HG02852 (cell line): ENCODE results near the gene NACC2.
"Not testable (repeated sequence)": the region's sequence is repeated elsewhere in the genome, so short reads cannot be mapped to it uniquely, and the experiment has no call there.

Source experiments
- ATAC-seq: cut with Tn5 transposase; IDR thresholded peaks from one replicate; pipeline ENCODE4 v1.9.1; 2021; ENCODE audit warnings: mild to moderate bottlenecking, moderate library complexity; ENCODE audit not compliant: unreplicated experiment

The NACC2 gene

DNA sequence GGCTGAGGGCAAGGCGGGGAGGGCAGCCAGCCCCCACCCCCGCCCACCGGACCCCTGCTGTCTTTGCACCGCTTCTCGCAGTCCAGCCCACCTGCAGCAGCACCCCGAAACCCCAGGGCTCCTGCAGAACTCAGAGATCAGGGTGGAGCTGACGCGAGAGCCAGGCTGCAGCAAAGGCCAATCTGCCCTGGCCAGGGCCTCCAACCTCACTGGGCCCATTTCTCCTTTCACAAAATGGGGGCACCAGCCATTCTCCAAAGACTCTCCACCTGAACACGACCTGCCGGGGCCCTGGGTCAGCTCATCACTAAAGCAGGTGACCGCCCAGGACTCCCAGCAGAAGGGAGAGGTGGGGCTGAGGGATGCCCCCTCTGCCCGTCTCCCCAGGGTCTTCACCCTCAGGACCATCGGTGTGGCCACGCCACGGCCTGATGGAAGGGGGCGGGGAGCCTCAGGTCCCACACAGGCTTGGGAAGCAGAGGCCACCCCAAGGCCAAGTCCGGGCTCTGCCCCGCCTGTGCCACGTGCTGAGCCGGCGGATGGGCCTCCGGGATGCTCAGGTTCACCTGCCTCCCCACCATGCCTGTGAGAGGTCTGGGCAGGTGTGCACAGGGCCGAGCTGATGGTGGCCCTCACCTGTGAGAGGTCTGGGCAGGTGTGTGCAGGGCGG lies 13.1 kb downstream of the NACC2 start:
- ATAC-seq, result no peak

DNA sequence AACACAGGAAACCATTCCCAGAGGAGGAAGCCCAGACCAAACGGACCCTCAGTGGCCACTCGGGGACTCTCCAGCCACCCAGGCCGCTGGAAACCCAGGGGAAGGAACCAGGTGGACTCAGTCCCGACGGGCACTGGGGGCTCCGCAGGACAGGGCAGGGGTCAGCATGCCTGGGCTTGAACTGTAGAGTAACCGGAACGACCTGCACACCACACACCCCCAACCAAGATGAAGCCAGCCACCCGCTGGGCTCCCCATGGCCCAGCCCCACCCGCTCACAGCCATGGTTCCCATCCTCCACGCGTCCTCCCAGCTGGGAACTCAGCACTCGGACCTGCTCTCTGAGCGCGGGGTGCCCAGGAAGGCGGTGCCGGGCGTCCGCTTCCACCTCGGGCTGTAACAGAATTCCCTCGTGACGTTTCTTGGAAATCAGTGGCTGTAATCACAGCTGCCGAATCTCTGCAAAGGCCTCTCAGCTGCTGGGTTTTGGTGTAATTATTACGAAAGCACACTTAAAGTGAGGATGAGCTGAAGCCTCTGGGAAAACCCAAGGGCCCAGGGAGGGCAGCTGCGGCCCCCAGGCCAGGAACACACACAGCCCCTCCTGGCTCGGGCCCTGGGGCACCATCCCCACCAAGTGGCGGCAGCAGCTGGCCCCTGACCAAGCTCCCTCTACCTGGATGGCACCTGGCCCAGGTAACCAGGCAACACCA lies 13.8 kb downstream of the NACC2 start:
- ATAC-seq, result no peak

DNA sequence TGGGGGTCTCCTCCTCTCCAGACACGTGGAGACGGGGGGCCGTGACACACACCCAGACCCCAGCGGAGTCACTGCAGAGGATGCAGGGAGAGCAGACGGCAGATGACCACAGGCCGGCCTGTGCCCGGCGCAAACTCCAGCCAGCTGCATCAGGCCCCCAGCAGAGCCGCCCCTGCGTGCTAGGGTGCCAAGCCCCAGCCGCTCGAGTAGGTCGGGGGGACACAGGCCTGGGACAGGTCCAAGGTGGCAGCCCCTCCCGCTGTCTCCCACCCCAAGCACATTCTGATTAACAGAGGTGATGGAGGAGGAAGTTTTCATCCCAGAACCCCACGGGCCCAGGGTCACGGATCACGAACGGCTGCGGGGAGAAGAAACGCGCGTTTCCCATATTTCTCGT lies 14.4 kb downstream of the NACC2 start:
- ATAC-seq, result no peak

DNA sequence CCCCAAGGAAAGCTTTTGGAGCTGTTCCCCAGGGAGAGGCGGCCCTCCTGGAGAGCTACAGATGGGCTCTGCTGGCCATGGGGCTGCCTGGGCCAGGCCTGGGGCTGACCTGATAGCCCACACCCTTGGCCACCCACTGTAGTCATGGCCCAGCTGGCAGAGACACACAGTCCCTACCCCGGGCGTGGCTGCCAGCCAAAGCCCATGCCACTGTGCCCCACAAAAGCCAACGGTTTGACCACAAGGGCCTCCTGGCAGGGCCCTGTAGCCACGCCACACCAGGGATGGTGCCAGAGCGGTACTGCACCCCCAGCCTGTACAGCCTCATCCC lies 15.2 kb downstream of the NACC2 start:
- ATAC-seq, result no peak

DNA sequence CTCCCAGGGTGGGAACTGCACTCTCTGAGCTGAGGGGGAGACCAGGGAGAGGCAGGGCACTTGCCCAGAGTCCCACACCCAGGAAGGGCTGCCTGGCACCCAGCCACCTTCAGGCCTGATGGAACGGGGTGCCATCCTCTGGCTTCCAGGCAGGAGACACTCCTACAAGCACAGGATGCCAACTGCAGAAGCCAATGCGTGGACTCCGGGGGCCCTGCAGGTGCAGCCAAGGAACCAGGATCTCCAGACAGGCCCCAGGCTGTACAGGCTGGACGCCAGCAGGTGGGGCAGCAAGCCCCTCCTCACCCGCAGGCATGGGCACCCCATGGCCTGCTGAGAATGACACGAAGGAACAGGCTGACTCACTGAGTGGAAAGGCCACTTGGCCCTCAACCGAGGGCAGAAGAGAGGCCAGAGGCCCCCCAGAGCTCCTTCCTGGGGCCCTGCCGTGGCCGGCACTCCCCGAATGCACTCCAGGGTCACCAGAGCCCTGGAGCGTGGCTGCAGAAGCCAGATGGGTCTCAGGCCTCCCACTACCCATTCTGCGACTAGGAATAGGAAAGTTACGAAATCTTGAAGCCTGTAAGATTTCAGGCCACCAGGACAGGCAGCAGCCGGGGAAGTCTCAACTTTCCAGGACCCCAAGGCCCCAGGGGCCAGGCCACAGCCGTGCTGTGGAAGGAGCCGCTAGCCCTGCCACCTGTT lies 15.7 kb downstream of the NACC2 start:
- ATAC-seq, result no peak

DNA sequence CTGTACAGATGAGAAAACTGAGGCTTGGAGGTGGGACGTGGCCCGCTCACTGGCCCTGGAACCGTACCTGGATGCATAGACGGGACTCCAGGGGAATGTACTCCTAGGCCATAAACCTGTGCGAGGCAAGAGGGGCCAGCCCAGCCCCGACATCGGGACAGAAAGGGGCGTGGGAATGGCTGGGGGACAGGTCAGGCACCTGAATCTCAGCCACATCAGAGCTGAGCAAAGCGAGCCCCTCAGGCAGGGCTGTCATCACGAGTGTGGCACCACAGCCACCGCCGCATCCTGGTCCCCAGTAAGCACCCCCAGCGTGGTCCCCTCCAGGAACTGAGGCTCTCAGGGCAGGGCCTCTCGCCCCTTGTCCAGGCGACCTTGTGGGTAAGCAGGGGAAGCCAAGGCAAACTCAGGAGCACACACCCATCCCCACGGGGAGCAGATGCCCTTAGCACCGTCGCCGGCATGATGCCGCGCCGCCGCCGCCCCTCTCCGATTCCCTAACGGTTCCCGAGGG lies 16.5 kb downstream of the NACC2 start:
- ATAC-seq, result no peak

DNA sequence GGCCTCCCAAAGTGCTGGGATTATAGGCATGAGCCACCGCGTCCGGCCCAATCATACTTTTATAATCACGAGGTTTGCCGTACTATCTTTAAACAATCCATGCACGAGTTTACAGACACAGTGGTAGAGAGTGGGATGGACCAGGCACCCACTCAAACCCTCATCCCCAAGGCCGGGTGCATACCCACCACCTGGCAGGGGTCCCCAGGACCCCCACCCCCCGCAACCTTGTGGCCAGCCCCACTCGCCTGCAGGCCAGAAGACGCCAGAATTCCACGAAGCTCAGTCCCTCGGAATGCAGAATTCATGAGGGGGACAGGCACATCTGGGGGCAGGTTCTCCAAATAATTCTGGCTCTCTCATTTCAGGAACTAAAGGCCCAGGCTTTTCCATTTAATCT lies 17.1 kb downstream of the NACC2 start:
- no peak for ATAC-seq

DNA sequence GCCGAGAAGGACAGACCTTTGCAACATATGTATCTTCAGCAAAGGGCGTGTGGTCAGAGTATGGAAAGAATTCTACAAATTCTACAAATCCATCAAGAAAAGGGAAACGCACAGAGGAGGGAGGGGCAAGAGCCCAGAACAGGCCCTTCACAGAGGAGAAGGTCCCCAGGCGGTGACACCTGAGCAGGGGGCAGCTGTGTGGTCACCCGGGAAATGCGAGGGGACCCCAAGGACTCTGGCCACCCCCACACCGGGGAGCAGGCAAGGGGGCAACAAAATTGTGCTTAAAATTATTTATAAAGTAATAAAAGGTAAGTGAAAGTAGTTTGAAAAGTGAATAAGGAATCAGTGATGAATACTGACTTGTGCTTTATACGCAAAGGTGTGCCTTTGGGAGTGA lies 17.6 kb downstream of the NACC2 start:
- ATAC-seq, result no peak

DNA sequence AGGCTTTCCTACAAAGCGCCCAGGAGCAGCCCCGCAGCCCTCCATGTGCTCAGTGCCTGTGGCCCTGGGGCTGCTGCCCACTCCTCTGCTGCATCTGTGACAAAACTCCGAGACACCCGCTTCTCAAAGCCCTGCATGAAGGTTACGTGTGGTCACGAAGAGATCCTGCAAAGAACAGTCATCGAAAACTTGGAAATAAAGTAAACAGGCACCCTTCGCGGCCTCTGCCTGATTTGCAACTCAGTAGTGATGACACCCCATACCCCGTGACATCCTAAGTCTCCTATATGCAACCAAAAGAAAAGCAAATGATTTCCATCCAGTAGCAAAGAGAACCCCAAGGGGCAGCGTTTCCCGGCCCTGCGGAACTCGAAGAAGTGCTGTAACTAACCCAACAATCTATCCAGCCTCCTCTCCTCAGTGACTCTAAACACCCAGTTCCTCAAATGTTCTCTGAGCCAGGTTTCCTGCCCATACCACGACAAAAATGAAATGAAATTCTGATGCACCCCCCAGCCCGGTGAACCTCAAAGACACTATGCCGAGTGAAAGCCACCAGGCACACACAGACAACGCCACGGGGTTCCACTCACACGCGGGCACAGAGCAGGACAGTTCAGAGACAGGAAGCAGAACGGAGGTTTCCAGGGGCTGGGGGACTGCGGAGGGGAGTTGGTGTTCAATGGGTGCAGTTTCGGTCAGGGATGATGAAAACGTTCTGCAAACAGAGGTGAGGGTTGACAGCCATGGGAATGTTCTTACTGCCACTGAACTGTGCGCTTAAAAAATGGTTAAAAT lies 19.0 kb downstream of the NACC2 start:
- ATAC-seq, result no peak

DNA sequence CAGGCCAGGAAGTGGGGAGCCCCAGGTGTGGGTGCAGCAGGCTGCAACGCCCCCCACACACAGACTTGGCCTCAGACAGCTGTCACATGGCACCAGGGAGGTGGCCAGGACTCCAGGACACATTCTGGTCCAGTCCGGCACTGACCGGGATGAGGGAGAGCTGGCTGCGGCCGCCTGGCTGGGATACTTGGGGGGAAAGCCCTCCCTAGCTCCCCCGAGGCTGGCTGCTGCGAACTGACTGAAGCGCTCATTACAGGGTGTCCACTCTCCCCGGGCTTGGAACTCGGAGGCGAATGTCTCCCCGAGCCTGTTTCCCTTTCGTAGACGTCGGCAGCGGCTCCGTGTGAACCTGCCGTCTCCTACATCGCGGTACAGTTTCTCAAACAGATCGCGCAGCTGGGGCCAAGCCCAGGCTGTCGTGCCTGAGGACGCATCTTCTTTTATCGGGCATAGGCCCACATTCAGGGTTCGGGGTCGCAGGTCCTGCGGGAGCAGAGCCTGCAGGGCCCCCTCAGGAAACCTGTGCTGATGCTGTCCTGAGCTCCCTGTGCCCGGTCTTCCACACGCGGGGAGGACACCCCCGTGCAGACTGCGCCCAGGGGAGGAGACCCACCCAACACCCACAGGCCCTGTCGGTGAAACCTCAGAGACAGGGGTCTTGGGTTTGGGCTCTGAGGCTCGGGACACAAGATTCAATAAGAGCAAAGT lies 19.8 kb downstream of the NACC2 start:
- no peak for ATAC-seq

DNA sequence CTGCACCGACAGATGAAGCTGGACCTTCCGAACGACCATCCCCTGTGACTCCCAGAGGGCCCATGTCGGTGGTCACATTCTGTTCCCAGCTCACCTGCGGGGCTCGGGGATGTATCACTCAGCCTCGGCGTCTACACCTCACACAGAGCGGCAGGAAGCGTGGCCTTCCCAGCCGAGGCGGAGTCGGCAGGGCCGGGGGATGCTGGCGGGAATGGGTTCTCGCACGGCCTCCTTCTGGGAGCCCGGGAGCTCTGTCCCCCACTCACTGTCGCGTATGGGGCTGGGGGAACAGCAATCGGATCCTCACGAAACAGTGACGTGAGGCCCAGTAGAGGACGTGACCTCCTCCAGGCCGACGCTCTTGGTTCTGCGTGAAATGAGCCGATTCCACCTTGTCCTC lies 20.4 kb downstream of the NACC2 start:
- no peak for ATAC-seq

DNA sequence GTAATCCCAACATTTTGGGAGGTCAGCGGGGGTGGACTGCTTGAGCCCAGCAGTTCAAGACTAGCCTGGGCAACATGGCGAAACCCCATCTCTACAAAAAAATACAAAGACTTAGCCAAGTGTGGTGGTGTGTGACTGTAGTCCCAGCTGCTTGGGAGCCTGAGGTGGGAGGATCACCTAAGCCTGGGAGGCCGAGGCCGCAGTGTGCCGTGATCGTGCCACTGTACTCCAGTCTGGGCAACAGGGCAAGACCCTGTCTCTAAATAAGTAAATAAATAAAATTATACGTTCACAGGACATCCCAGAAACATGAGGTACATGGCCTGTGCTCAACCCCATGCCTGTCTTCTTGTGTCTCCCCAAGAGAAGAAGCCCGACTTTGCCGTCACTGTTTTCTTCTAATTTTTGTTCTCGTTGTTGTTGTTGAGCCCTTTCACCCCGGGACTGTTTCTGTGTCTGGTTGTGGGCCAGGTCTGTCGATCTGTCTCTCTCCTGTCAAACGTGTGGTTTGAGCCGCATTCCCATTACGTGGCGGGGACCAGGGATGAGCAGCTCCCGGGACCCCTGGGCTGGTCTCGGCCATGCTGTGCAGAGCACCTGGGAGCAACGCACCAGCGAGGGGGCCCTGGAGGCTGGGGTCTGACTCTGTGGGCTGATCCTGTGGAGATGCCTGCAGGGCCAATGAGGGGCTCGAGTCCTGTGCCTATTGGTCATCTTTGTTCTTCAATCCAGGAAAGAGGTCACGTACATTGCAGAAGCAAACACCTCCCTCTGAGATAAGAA lies 32.2 kb downstream of the NACC2 start:
- no peak for ATAC-seq

DNA sequence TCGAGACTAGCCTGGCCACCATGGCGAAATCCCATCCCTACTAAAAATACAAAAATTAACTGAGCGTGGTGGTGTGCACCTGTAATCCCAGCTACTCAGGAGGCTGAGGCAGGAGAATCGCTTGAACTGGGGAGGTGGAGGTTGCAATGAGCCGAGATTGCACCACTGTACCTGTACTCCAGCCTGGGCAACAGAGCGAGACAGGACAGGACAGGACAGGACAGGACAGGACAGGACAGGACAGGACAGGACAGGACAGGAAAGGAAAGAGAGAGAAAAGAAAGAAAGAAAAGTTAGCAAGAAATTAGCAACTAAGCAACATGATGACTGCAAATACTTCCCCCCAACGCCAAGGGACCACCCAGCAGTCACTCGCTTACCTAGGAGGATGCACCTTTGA lies 33.2 kb downstream of the NACC2 start:
- ATAC-seq, result not testable (repeated sequence)

DNA sequence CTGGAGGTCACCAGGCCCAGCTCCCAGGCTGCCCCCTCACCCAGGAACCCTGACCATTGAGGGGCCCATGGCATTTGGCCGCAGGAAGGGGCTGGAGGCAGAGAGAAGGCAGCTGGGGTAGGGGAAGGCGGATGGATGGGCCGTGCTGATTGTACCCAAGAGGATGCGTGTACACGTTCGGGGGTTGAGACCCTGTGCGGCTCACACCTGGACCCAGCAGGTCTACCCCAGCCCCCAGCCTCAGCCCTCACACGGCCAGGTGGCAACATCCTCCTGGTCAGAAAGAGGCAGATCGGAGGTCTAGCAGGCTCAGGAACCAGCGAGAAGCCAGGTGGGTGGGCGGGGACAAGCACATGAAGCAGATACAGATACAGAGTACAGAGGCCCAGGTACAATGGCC lies 33.7 kb downstream of the NACC2 start:
- no peak for ATAC-seq

DNA sequence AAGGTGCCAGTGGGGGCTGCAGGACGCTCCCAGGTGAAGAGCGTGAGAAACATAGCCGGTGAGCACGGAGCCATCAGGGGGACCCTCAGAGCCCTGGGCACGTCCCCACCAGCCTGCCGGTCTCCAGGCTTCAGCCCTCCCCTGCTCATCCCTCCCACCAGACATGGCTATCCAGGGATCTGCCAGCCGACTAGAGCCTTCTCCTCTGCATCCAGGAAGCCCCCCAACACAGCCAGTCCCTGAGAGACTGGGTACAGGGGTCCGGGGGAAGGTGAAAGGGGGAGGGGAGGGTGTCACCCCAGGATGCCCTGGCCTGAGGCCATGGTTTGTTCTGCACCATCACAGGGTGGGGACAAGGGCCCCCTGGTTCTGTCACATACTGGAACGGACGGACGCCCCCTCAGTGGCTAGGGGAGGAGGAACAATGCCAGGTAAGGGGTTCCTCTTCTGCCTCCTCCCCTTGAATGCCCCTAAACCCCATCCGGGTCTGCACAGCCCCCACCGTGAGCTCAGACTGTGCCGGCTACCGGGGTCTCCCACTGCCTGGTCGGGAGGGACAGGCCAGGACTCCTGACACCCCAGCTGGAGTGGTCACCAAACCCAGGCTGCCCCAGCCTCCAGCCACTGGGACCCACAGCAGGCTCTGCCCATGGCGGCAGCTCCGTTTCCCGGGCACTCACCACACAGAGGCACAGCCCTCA lies 34.3 kb downstream of the NACC2 start:
- ATAC-seq, result no peak

DNA sequence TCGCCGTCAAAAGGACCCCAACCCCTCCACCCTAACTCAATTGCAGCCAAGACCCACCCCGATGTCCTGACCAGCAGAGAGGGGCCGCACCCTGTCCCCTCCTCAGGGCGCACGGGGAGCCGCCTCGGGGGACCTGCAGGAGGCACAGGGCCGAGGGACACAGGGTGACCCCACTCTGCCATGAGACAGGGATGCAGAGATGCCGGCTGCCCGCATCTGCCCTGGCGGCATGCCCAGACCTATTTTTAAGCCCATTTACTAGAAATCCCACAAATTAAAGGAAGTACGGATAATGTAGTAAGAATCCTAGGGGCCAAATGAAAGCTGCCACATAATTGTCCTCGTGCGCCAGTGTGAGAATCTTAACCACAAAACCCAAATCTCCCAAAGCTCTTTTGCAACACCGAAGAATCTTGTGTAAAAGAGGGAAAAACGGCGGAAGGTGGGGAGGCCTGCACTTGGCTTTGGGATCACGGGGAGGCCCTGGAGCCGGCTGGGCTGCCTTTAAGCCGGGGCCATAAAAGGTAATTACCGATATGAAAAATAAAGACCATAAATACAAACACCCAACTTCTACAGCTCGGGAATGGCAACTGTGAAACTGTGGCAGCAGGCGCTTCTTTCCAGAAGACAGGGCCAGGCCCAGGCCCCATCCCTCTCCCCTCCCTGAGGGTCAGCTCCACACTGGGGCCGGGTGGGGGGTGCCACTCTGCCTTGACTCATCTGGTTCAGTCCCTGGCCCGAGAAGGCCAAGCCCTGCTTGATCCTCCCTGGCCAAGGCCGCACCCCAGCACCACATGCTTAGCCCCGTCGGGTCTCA lies 35.0 kb downstream of the NACC2 start:
- no peak for ATAC-seq

DNA sequence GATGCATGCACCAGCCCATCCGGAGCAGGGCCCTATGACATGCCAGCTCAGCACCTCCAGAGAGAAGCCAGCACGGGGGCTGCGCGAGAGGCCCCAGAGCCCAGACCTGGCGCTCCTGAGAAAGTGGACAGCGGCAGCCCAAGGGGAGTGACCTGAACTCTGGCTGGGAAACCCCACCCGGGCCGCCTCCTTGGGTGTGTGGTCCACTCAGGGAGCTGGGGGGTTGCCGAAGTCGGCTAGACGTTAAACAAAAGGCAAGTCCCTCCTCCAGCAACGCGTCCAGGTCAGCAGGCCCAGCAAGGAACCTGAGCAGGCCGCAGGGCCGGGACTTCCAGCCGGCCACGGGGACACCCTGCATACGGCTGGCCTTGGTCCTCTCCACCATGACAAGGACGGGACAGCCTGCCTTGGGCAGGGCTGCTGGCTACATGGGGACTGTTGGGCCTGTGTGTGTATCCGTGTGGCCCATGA lies 35.7 kb downstream of the NACC2 start:
- ATAC-seq, result no peak

DNA sequence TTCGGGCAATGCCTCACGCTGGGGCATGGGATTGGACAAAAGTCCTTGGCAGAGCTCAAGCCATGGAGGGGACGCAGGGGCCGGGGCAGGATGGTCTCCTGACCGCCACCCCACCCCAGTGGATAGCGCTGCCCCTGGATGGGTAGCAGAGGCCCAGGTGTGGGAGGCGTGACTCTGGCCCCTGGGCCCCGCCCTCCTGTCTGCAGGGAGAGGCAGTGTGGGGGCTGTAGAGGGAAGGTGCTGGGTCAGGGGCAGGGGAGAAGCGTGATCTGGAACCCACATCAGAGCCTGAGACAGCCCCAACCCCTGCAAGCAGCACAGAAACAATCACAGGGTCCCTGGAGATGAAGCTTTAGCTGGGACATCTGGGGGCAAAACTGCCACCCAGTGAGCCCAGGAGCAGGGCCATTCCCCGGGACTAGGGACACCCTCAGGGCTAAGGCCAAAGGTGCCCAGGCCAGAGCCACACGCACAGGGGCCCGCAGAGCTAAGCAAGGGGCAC lies 36.2 kb downstream of the NACC2 start:
- ATAC-seq, result no peak
